ENCODE results near the gene GLIPR1L2.
"Not testable (repeated sequence)": the region's sequence is repeated elsewhere in the genome, so short reads cannot be mapped to it uniquely, and the experiment has no call there.

Gene GLIPR1L2

DNA sequence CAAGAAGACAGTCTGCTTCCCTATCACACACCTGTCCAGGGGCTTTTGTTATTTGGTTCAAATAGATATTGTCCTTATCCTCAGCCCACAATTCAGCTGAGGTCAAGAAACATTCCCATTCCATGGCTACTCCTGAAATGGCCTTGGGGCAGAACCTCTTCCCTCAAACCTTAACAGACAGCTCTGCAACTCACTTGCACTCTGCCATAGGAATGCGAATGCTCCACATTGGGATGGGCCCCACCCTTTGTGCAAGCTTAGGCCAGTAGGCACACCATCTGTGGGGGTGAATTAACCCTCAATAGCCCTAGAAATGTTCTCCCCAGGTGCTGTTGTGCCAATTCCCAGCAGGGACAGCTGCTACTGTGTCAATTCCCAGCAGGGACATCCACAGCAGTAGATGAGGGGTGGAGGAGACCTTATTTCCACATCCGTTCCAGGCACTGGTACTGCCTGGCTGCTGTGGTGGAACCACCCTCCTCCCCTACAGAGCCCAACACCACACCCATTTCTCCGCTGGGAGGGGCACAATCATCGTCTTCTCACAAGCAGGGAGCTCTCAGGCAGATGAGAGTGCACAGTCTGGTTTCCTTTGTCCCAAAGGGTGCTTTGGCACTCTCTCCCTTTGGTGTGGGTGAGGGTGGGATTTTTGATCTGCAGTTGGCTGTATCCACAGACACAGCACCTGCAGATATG is 47.3 kb downstream of the GLIPR1L2 start:
- DNase-seq: no peak

GRCh38 chr12:75439048-75439447 is 48.2 kb downstream of the GLIPR1L2 start:
- no peak for DNase-seq

- DNase-seq: no peak
These were observed 49.0 kb downstream of the GLIPR1L2 start for GRCh38 chr12:75439930-75440329.

DNA sequence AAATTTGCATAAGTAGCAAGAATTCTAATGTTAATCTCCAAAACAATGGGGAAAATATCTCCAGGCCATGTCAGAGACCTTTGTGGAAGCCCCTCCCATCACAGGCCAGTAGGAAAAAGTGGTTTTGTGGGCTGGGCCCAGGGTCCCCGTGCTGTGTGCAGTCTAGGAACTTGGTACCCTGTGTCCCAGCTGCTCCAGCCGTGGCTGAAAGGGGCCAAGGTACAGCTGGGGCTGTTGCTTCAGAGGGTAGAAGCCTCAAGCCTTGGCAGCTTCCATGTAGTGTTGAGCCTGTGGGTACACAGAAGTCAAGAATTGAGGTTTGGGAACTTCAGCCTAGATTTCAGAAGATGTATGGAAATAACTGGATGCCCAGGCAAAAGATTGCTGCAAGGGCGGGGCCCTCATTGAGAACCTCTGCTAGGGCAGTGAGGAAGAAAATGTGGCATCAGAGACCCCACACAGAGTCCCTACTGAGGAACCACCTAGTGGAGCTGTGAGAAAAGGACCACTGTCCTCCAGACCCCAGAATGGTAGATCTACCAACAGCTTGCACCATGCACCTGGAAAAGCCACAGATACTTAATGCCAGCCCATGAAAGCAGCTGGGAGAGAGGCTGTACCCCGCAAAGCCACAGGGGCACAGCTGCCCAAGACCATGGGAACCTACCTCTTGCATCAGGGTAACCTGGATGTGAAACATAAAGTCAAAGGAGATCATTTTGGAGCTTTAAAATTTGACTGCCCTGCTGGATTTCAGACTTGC is 51.0 kb downstream of the GLIPR1L2 start:
- not testable (repeated sequence) for DNase-seq

DNA sequence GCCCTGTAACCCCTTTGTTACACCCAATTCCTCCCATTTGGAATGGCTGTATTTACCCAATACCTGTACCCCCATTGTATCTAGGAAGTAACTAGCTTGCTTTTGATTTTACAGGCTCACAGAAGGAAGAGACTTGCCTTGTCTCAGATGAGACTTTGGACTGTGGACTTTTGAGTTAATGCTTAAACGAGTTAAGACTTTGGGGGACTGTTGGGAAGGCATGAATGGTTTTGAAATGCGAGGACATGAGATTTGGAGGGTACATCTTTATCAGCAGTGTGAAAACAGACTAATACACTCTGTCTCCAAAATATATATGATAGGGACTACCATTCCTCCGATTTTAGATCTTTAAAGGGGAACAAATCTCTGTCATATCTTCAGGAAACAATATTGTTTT is 51.6 kb downstream of the GLIPR1L2 start:
- DNase-seq: not testable (repeated sequence)

DNA sequence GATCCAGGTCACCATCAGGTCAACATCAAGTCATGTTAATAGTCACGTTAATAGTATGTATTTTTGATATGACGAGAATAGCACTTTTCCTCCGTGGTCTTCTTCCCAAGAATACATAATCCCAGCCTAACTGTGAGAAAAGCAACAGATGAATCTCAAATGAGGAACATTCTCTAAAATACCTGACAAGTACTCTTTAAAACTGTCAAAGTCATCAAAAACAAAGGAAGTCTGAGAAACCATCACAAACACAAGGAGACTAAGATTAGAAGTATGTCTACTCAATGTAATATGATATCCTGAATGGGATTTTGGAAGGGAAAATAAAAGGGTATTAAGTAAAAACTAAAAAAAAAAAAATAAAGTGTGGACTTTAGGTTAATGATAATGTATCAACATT is 52.8 kb downstream of the GLIPR1L2 start:
- DNase-seq: no peak

- DNase-seq: no peak
These were observed 53.7 kb downstream of the GLIPR1L2 start for GRCh38 chr12:75444429-75445136.

GRCh38 chr12:75445137-75445507 is 54.2 kb downstream of the GLIPR1L2 start:
- DNase-seq: not testable (repeated sequence)

- DNase-seq: no peak
These were observed 56.0 kb downstream of the GLIPR1L2 start for GRCh38 chr12:75446857-75447256.

DNA sequence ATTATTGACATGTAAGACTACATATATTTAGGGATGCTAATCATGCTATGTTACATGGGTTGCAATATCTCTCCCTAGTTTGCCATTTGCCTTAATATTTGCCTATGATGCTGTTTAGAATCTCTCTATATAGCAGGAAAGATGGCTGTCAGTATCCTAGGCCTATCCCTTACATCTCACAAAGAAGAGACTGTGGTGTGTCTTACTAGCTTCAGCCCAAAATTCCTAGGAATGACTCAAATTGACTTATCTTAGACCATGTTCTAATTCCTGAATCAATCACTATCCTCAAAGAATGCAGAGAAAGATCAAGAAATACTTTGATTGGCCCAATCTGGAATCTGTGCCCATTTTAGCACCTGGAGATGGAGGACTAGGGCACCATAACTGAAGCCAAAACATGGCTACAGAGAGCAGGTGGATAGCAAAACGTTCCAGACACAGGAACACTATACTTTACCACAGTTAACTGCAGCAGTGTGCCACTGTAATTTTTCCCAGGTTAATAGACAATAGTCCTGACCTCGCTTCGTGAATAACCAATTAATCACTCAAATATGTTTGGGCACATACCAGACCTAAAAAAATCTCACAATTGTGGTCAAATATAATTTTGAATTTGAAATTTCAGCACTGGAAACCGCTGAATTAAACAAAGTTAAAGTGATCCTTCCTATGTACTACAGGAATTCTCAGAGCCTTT is 57.0 kb downstream of the GLIPR1L2 start:
- no peak for DNase-seq

- DNase-seq: no peak
These were observed 61.9 kb downstream of the GLIPR1L2 start for GRCh38 chr12:75452675-75453330.

DNA sequence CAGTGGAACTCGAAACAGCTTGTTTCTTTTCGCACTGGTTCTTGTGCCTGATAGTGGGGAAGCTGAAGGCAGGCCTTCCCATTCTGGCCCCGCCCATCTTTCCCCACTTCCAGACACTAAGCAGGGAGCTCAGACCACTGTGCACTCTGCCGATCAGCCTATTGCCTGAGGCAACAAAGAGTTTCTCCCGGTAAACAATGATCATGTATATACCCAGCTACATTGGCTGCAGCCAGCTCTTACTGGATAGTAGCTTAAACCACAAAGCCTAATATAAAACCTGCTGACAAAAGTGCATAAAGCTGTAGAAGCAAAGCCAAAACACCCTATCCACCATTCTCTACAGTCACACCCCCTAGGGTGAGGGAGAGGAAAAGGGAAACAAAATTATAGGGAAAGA is 65.0 kb downstream of the GLIPR1L2 start:
- no peak for DNase-seq

DNA sequence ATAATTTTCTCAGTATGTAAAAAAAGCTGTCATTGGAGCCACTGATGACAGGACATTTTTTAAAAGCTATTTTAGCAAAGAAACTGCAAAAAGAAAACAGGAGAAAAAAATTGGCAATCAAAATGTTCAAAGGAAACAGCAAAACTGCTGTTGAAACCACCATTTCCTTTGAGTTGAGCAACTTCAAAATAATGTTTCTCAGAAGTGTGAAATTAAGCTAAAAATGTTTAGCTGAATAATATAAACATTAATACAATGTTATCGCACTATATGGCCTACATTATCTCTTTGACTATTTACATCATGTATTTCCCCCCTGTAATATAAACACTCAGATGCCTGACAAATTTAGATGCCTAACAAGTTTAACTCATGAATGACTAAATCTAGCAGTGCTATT is 66.3 kb downstream of the GLIPR1L2 start:
- no peak for DNase-seq

- not testable (repeated sequence) for DNase-seq
These were observed 67.0 kb downstream of the GLIPR1L2 start for GRCh38 chr12:75457866-75458265.

DNA sequence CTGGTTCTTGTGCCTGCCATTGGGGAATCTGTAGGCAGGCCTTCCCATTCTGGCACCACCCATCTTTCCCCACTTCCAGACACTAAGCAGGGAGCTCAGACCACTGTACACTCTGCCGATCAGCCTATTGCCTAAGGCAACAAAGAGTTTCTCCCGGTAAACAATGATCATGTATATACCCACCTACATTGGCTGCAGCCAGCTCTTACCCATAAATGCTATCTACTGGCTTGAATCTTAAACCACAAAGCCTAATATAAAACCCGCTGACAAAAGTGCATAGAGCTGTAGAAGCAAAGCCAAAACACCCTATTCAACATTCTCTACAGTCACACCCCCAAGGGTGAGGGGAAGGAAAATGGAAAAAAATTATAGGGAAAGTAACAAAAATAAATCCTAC is 68.9 kb downstream of the GLIPR1L2 start:
- no peak for DNase-seq

- DNase-seq: no peak
These were observed 69.3 kb downstream of the GLIPR1L2 start for GRCh38 chr12:75460204-75460603.

DNA sequence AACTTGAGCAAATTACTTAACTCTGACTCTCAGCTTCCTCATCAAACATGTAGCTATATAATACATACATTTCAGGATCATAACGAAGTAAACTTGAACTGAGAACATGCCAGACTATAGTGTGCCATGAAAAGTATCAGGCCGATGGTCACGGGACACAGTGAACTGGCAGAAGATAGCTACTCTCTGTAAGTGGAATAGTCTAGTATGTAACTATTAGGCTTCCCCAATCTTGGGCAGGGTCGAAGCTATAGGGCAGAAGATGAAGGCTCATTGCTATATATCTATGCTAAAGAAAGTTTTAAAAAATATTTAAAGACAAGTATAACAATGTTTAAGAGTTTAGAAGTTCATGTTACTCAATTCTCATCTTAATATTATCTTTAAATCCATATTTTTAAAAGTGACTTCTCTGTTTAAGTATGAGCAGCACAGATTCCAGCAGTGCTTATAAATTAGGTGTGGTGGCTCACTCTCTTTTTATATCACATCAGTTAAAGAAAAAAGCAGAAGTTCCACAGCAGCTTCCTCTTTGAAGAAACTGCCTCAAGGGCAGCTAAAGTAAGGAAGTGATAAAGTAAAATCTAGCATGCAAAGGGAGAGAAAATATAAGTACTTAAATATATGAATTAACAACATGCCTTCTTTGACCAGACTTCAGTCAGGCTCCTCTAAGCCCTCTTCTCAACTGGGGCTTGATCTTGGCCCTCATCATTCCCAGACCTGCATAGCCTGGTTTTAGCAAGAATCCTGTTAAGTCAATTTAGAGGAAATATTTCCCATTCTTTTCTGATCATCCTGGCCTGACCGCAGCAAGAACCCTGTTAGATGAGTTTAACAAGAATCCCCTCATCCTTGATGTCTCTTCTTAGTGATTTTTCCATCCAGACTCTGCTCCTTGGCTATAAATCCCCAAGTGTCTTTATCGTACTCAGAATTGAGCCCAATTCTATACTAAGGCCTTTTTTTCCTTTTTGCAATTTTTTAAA is 81.3 kb downstream of the GLIPR1L2 start:
- no peak for DNase-seq

DNA sequence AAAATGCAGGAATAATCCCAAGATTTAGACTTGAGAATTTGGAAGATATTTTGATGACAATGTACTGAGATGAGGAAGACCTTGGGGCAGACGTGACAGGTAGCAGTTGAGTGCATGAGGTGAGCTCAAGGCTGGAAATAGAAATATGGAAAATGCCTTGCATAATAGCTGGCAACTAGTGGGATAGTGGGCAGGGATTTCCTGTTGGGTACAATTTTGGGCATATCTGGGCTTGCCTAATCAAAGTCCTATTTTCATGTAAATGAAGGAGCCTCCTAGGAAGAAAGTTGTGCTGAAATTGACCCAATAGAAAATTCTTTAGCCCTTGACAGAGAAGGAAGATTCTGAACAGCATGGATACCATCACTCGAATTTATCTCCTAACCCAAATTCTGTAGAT is 83.2 kb downstream of the GLIPR1L2 start:
- DNase-seq: no peak

- peak; percentile 39 for DNase-seq
These were observed 85.2 kb downstream of the GLIPR1L2 start for GRCh38 chr12:75476071-75476470.

- DNase-seq: no peak
These were observed 86.2 kb downstream of the GLIPR1L2 start for GRCh38 chr12:75477137-75477536.

GRCh38 chr12:75478116-75478794 is 87.4 kb downstream of the GLIPR1L2 start:
- DNase-seq: peak; percentile 25

All from stimulated activated naive CD4-positive, alpha-beta T cell treated with Interleukin-2 at 50 U/mL for 16 hours (primary cell).